Posterior vena cava (tissue), 2 donors: ENCODE data around the gene USP15. TPM values are rescaled to one million over a fixed set of nuclear protein-coding genes. Genes with fewer than 3 reads are reported as not detected.

Source experiments
- DNase-seq: peaks from one replicate; pipeline ENCODE4 v3.0.0-alpha.2; 2020; ENCODE audit warnings: low spot score
- intact Hi-C, 2 donors: fragments of 100-400 bp; cut with DNase I; formaldehyde crosslinking; loops; one replicate each; pipeline versions ENCODE4 v1.14.1 to v1.14.2; 2022 to 2023
- total RNA-seq, 2 donors: library from RNA; stranded (reverse); fragmentation: NEBNext Ultra II Directional; extraction: Animal tissue kit (Norgen Biotek cat#: 25700); gene quantifications; one replicate each; pipeline ENCODE4 v1.2.1, GENCODE V29; 2021
- donor health status: DM: yes; HTN: yes; CAD: no.
- donor health status: DM: yes; HTN: yes; CAD: no.

The USP15 gene
- total RNA-seq, 2 donors from 2014 or later = 75.9 to 79.7 TPM

DNA sequence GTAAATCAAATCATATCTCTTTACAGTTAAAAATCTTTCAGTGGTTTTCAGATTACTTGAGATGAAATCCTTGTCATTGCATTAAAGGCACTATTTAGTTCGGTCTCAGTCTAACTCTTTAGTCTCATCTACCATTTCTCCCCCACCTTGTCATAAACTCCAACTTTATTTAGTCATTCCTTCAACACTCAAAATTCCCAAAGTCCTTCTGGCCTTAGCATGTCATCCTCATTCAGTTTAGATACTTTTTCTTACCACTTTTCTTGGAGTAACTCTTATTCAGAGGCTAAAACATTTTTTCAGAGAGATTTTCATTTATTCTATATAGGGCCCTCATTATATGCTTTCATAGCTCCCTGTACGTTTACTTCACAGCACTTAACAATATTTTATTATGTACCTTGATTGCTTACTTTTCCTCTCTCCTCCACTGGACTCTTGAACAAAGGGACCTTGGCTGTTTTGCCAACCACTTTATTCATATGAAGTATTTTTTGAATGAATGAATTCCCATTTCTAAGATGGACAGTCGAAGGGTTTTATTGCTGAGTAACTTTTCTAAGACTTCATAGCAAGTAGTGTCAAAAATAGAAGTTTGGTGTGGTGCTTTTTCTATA, 12.8 kb downstream of the USP15 start:
- intact Hi-C loops = no loop called here
- DNase-seq = no peak

DNA sequence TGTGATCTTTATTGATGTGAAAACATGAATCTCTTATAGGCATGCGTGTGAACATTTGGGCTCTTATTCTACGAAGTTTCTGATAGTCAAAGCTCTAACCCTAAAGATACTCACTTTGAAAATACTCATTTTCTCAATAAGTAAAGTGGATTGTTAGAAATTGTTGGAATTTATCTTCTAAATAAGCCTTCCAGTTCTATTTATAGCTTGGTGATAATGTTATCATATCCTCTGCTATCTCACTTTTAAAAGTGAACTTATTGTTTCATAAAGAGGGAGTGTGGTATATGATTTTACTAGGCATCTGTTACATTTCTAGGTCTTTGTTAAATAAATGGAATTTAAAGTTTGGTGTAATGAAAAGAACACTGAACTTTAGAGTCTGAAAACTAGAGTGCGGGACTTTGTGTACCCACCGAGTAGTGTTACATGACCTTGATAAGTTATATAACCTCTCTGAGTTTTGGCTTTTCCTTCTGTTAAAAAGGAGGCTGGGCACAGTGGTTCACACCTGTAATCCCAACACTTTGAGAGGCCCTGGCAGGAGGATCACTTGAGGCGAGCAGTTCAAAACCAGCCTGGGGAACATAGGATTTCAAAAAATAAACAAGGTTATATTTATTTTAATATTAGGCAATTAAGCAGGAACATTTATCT, 13.6 kb downstream of the USP15 start:
- intact Hi-C loops = no loop called here

DNA sequence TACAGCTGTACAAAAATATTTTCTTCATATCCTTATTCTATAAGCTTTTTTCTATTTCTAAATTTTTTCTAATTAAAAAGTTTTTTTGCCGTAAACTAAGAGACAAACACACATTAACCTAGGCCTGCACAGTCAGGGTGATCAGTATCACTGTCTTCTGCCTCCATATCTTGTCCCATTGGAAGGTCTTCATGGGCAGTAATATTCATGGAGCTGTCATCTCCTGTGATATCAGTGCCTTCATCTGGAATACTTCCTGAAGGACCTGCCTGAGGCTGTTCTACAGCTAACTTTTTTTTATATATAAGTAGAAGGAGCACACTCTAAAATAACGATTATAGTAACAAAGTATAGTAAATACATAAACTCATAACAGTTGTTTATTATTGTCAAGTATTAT, 17.8 kb downstream of the USP15 start:
- no peak for DNase-seq
- intact Hi-C loops = no loop called here

More for the DNA sequence above, 13.6 kb downstream of the USP15 start:
- DNase-seq = no peak

DNA sequence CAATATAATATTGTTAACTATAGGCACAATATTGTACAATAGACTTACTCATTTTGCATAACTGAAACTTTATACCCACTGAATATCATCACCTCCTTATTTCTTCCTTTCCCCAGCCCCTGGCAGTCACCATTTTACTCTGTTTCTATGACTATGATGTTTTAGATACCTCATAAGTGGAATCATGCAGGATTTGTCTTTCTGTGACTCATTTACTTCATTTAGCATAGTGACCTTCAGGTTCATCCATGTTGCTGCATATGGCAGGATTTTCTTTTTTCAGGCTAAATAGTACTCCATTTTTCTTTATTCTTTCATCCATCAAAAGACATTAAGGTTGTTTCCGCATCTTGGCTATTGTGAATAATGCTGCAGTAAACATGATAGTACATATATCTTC, 18.9 kb downstream of the USP15 start:
- no peak for DNase-seq
- intact Hi-C loops = no loop called here

DNA sequence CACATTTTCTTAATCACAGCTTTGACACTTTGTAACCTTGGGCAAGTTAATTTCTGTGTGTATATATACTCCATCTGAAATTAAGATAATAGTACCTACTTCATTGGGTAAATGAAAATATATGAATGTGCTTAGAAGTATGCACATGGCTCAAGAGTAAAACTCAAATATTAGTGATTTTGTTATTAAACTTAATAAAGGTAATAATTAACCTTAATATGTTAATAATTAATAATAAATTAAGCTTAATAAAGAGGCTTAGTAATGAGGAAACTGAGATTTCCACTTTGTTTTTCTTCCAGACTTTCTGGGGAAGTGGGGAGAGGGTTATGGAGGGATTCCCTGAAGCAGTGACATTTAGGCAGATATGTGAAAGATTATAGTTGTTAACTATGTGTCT, 19.8 kb downstream of the USP15 start:
- DNase-seq = no peak

DNA sequence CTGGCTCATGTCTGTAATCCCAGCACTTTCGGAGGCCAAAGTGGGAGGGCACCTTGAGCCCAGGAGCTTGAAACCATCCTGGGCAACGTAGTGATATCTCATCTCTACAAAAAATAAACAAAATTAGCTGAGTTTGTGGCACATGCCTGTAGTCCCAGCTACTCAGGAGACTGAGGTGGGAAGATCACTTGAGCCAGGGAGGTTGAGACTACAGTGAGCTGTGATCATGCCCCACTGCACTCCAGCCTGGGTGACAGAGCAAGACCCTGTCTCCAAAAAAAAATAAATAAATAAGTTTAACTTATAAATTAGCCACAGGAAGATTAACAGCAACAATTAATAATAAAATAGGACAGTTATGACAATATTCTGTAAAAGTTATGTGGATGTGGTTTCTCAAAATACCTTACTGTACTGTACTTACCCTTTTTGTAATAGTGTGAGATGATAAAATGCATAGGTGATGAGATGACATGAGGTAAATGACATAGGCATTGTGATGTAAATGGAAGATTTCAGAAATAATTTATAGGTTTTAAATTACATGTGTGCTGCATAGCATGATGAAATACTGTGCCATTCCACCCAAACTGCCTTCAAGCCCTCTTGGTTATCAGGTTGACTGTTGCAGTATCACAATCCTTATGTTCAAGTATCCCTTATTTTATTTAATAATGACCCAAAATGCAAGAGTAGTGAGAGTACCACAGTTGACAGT, 22.0 kb downstream of the USP15 start:
- DNase-seq = no peak
- intact Hi-C loops = no loop called here

More for the DNA sequence above, 19.8 kb downstream of the USP15 start:
- intact Hi-C loops = no loop called here

DNA sequence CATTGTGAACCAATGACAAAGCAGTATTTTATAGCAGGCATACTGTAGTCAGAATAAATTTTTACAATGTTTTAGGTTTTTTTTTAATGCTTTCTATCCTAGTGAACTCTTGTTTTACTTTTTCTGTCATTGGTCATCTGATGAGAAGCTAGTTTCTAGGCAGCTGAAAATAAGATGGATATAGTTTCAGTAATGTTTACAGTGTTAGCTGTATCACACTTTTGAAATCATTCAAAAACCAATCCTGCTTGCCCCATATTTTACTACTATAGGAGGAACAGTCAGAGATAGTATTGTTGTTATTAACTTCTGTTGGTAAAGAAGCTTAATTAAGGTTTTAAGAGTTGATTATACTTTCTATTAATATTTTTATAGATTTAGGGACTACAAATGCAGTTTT, 24.5 kb downstream of the USP15 start:
- no peak for DNase-seq
- intact Hi-C loops = no loop called here

DNA sequence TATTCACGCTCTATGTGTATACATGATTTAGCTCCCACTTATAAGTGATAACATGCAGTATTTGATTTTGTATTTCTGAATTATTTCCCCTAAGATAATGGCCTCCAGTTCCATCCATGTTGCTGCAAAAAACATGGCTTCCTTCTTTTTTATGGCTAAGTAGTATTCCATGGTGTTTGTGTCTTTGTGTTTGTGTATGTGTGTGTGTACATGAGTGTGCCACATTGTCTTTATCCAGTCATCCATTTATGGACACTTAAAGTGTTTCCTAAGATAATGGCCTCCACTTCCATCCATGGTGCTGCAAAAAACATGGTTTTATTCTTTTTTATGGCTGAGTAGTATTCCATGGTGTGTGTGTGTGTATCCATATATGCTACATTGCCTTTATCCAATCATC, 25.1 kb downstream of the USP15 start:
- intact Hi-C loops = no loop called here
- DNase-seq = no peak

DNA sequence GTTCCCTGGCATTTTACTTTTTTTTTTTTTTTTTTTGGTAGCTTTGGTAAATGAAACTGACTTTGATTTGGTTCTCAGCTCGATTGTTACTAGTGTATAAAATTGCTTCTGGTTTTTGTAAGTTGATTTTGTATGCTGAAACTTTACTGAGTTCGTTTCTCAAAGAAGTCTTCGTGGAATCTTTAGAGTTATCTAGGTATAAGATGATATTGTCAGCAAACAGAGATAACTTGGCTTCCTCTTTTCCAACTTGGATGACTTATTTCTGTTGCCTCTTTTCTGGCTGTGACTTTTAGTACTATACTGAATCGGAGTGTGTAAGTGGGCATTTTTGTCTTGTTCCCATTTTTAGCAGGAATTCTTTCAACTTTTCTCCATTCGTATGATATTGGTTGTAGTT, 28.1 kb downstream of the USP15 start:
- intact Hi-C loops = no loop called here
- no peak for DNase-seq

DNA sequence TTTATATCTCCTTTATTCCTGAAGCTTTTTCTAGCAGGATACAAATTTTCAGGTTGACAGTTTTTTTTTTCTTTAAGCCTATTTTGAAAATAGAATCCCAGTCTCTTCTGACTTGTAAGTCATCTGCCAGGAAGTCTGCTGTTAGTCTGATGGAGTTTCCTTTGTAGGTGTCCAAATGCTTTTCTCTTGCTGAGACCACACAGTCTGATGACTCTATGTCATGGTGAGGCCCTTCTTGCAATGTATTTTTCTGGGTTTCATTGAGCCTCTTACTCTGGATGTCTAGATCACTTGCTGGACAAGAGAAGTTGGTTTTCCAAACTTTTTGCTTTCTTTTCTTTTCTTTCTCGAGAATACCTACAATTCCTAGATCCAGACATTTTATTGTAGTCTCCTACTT, 30.6 kb downstream of the USP15 start:
- intact Hi-C loops = loop anchor here in 1 of 2 donors (1.0 kb wide), 1 partner anchor 27 kb away; no protein-coding TSS in a partner anchor
- DNase-seq = no peak

DNA sequence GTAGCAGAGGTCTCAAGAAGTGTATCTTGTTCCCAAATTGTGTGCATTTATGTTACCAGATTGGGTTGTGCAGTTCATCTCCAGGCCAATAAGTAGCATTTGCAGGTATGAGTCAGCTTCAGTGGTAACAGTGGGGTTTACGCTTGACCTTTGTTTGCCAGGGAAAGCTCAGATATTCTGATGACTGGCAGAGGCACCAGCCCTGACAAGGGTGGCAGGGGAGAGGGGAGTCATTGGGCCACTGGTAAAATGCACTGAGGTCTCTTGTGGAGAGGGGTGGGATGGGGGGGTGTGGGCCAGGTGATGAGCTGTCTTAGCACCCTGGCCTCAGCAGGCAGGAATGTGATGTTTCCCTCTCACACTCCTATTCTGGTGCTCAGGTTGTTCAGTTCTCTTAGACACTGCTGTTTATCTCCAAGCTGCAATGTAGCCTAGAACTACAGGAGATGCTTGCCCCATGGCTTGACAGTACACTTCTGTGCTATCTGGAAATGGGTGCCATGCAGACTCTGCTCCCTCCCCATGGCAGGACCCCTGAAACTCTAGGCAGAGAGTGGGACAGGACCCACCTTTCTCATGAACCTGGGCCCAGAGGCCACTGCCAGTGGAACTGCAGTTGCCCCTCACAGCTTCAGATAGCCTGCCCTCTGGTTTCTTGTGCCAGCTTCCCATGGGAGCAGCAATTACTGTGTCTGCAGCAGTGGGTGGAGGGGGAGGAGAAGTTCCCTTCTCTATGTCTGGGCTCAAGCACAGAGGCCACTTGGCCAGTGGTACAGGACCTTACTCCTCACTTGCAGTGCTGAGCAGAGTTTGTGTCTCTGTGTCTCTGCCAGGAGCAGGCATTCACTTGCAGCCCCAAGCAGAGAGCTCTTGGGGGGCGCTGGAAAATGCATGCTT, 31.9 kb downstream of the USP15 start:
- no peak for DNase-seq
- intact Hi-C loops = no loop called here

DNA sequence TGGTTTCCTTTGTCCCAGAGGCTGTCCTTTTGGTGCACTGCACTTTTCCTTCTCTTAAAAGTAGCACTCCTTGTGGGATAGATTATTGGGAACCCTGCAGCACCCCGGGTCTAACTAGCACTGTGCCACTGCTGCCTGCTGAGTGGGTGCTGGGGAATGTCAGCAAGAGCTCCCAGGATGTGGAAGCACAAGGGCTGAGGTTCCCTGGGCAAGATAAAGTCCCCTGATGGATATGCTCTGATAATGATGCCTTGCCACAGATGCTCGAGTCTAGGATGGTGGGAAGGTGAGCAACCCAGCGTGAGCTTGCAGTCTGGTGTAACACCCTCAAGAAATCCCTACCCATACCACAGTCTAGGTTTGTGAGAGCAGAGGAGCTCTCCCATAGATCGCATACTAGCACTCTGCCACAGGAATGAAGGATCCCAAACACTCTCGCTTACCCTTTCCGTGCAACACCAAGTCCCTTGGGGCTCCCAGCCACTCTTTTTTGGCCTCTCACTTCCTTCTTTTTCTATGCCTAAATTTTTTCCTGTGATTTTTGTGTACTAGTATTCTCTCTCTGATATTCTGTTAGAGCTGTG, 32.6 kb downstream of the USP15 start:
- no peak for DNase-seq
- intact Hi-C loops = no loop called here

DNA sequence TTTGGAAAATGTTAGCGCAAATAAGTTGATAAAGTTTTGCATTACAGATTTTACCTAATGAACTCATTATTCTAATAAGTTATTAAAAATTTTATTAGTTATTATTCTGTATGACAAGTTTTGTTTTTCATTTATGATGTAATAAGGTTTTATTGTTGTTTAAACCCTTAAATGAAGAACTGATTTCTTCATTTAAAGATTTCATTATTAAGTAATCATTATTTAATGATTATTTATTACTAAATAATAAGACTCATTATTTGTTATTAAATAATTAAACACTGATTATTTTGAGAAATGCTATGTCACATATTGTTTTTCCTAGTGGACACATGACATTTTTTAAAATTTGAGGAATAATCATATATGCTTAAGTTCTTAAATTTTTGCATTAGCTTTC, 34.2 kb downstream of the USP15 start:
- intact Hi-C loops = no loop called here

DNA sequence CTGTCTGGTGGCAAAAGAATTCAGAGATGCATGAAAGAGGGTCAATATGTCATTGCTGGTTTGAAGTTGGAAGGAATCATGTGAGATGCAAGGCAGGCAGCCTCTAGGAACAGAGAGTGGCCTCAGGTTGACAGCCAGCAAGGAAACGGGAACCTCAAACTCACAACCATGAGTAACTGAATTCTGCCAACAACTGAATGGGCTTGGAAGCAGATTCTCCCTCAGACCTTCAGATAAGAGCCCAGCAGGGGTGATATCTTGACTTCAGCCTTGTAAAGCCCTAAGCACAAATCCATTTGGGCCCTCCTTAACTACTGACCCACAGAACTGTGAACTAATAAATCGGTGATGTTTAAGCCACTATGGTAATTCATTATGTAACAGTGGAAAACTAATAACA, 35.8 kb downstream of the USP15 start:
- intact Hi-C loops = no loop called here
- DNase-seq = no peak

More for the DNA sequence above, 34.2 kb downstream of the USP15 start:
- no peak for DNase-seq

DNA sequence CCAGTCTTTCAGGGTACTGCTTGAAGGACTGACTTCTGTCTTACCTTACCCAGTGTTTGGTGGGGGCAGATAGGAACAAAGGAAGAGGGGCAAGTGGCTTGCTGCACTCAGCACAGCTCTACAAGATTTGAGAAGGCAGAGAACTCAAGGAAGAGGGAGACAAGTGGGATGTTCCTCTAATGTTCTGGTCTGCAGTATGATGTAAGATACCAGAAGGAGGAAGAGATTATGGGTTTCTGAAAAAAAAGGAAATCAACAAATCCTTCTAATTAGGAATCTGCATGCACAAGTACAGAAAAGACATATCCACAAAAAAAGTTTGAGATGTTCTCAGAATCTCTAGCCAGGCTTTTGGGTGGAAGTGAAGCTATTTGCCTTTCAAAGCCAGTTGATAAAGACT, 37.1 kb downstream of the USP15 start:
- no peak for DNase-seq
- intact Hi-C loops = no loop called here

DNA sequence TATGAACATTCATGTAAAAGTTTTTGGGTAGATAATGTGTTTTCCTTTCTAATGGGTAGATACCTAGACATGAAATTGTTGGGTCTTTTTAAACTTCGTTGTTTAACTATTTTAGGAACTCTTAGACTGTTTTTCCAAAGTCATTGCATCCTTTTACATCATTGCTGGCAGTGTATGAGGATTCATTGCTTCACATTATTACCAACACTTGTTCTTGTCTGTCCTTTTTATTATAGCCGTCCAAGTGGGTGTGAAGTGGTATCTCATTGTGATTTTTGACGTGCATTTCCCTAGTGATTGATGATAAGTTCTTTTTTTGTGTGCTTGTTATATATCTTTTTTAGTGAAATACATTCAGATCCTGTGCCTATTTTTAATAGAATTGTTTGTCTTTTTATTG, 39.4 kb downstream of the USP15 start:
- intact Hi-C loops = no loop called here
- DNase-seq = no peak

DNA sequence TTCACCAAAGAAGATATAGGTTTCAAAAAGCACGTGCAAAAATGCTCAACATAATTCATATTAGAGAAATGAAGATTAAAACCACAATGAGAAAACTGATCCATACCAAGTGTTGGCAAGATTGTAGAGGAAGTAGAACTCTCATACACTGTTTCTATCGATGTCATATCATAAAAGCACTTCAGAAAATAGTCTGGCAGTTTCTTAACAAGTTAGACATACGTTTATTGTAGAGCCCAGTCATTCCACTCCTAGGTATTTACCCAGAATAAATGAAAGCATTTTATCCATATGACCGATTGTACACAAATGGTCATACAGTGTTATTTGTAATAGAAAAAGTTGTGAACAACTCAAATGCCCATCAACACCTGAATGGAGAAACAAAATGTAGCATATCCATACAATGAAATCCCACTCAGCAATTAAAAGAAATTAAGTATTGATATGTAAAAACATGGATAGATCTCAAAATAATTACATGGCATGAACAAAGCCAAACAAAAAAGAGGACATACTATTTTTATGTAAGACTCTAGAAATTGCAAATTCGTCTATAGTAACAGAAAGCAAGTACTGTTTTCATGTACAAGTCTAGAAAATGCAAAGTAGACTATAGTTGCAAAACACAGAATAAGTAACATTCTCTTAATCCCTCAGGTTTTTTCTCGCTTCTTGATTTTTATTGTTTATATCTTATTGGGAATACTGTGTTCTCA, 41.0 kb downstream of the USP15 start:
- intact Hi-C loops = no loop called here
- DNase-seq = no peak

DNA sequence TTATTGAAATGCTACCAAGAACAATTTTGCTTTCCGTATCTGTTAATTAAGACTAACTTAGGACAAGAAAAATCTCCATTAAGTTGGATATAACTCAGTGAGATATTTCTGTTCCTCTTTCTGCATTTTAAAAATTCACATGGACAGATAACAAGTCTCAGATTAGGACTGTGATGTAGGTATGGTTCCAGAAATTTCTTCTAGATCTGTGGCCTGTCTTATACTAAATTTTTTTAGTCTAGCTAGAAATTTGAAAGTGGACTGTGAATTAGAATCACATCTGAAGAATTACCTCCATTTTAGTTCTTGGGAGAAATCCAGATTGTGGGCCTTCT, 41.6 kb downstream of the USP15 start:
- no peak for DNase-seq
- intact Hi-C loops = no loop called here

DNA sequence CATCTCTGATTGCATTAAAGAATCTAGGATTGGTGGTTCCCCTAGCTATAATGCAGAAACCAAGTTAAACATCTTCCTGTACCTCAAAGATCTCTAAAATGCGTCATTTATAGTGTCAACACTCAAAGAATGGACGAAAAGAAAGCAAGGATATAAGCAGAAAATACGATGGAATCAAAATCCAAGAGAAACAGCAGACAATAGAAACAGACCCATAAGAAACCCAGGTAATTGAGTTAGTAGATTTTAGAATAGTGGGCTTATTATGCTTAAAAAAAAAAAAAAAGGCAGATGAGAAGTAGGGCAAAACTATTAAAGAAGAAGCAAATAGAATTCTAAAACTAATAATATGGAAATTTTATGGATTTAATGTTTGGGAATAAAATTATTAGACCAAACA, 44.4 kb downstream of the USP15 start:
- DNase-seq = no peak

More for the DNA sequence above, 44.4 kb downstream of the USP15 start:
- intact Hi-C loops = no loop called here
